ENCODE data around the gene SHTN1.

DNA sequence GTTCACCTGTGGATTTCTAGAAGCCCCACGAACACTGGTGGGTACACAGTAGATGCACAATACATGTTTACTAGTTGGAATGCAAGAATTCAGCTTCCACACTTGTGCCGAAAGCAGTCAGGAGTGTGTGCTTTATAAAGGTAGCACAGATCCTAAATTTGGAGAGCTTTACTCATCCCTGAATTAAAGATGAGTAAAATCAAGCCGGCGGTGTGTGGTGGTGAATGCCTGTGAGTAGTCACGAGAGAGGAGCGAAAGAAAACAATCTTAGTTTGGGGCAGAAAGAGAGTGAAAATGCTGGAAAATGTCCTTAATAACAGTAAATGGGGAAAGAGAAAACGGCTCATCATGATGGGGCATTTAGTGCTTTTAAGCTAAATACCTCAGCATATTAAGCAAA lies 169.3 kb downstream of the SHTN1 start:
- TF ChIP-seq ZNF565 (CRISPR knock-in tag; conservative IDR thresholded peaks at IDR 0.05; ENCODE audit: low read depth) = no peak
- TF ChIP-seq, protein P1, sequence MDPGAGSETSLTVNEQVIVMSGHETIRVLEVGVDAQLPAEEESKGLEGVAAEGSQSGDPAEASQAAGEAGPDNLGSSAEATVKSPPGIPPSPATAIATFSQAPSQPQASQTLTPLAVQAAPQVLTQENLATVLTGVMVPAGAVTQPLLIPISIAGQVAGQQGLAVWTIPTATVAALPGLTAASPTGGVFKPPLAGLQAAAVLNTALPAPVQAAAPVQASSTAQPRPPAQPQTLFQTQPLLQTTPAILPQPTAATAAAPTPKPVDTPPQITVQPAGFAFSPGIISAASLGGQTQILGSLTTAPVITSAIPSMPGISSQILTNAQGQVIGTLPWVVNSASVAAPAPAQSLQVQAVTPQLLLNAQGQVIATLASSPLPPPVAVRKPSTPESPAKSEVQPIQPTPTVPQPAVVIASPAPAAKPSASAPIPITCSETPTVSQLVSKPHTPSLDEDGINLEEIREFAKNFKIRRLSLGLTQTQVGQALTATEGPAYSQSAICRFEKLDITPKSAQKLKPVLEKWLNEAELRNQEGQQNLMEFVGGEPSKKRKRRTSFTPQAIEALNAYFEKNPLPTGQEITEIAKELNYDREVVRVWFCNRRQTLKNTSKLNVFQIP (CRISPR knock-in tag; IDR thresholded peaks at IDR 0.05; ENCODE audit: borderline replicate concordance, low read depth) = no peak
- TF ChIP-seq OSR1 (CRISPR knock-in tag; IDR thresholded peaks at IDR 0.05) = no peak
- TF ChIP-seq BACH2 (CRISPR knock-in tag; IDR thresholded peaks at IDR 0.05; ENCODE audit: borderline replicate concordance) = no peak
- TF ChIP-seq GLIS3 (CRISPR knock-in tag; IDR thresholded peaks at IDR 0.05) = no peak
- no peak for TF ChIP-seq ZC3H10 (CRISPR knock-in tag; IDR thresholded peaks at IDR 0.05)
- no peak for TF ChIP-seq CSDC2 (CRISPR knock-in tag; IDR thresholded peaks at IDR 0.05)

All from SK-N-SH treated with all-trans-retinoic acid at 6 μM for 48 hours (cell line).